ENCODE measurements around the gene HACD3. TPM values are rescaled to one million over a fixed set of nuclear protein-coding genes. Genes with fewer than 3 reads are reported as not detected.

Gene HACD3
- 47.9 TPM for total RNA-seq
- long read RNA-seq, transcript HACD3-201 (11 exons, 3,228 nt): major isoform, 158 of 182 reads
- long read RNA-seq, partial matches to known transcripts: 8 of 182 reads
- long read RNA-seq, other reads (novel, unspliced or antisense): 15 of 182 reads

GRCh38 chr15:65530318-65531111 lies at the start of gene HACD3:
Gene HACD3 (plus strand): TSS chr15:65530463. CDS start chr15:65530632, 169 bp downstream.
- Histone ChIP-seq H3K36me3 (no peaks in the 10 kb centered on the region), H3K9me3 (no peaks in the 10 kb centered on the region), H3K27me3 (ENCODE audit: low read depth) (no peaks in the 10 kb centered on the region), H3K4me3 (peak within 1 kb of the TSS; percentile 92), H3K27ac (peak within 1 kb of the TSS; percentile 78), H3K4me1 (peaks cover 18% of the 10 kb centered on the region)
- intact Hi-C loops (cut with DNase I): no loop called here
- no peak for TF ChIP-seq CTCF (IDR thresholded peaks at IDR 0.05)
- DNase-seq: peak; percentile 91
- peak; percentile 98 for ATAC-seq

- ATAC-seq: no peak
- H3K36me3 ChIP-seq: peaks cover 96% of the 10 kb centered on the region
- H3K27me3 ChIP-seq (ENCODE audit: low read depth): no peaks in the 10 kb centered on the region
- DNase-seq: no peak
- H3K4me1 ChIP-seq: no peaks in the 10 kb centered on the region
- TF ChIP-seq CTCF (IDR thresholded peaks at IDR 0.05): no peak
- no peak overlapping the region for H3K27ac ChIP-seq
- intact Hi-C loops (cut with DNase I): no loop called here
- no peak overlapping the region for H3K4me3 ChIP-seq
- H3K9me3 ChIP-seq: no peaks in the 10 kb centered on the region
Measured at GRCh38 chr15:65484876-65485275, 45.4 kb upstream of the HACD3 start.

- Histone ChIP-seq H3K4me3 (no peak overlapping the region), H3K9me3 (no peaks in the 10 kb centered on the region), H3K36me3 (peaks cover 85% of the 10 kb centered on the region), H3K27ac (no peak overlapping the region), H3K4me1 (no peaks in the 10 kb centered on the region), H3K27me3 (ENCODE audit: low read depth) (no peaks in the 10 kb centered on the region)
- intact Hi-C loops (cut with DNase I): no loop called here
- DNase-seq (no peak), ATAC-seq (no peak)
- TF ChIP-seq CTCF (IDR thresholded peaks at IDR 0.05): no peak
Measured at GRCh38 chr15:65494076-65494475, 36.2 kb upstream of the HACD3 start.

GRCh38 chr15:65509321-65509720 lies 20.9 kb upstream of the HACD3 start:
- Histone ChIP-seq H3K4me1 (peaks cover 31% of the 10 kb centered on the region), H3K36me3 (peaks cover 76% of the 10 kb centered on the region), H3K9me3 (no peaks in the 10 kb centered on the region), H3K4me3 (no peak overlapping the region), H3K27ac (no peak overlapping the region), H3K27me3 (ENCODE audit: low read depth) (no peaks in the 10 kb centered on the region)
- no peak for DNase-seq
- ATAC-seq: no peak
- no peak for TF ChIP-seq CTCF (IDR thresholded peaks at IDR 0.05)
- intact Hi-C loops (cut with DNase I): no loop called here

GRCh38 chr15:65512189-65512588 lies 18.1 kb upstream of the HACD3 start:
- DNase-seq (no peak), ATAC-seq (no peak)
- no peaks in the 10 kb centered on the region for H3K27me3 ChIP-seq (ENCODE audit: low read depth)
- intact Hi-C loops (cut with DNase I): no loop called here
- peaks cover 58% of the 10 kb centered on the region for H3K36me3 ChIP-seq
- H3K27ac ChIP-seq: no peak overlapping the region
- no peaks in the 10 kb centered on the region for H3K9me3 ChIP-seq
- H3K4me3 ChIP-seq: no peak overlapping the region
- peaks cover 56% of the 10 kb centered on the region for H3K4me1 ChIP-seq
- TF ChIP-seq CTCF (IDR thresholded peaks at IDR 0.05): no peak
